ENCODE measurements around the gene NEMP1. TPM values are rescaled to one million over a fixed set of nuclear protein-coding genes. Genes with fewer than 3 reads are reported as not detected.

NEMP1 gene
- total and polyA plus RNA-seq, 2 of the 8 experiments (the other 6 are each of a cell fraction or from before 2014, with no cell fraction given) = 30.1 to 43.2 TPM

- H3K4me3 ChIP-seq (ENCODE audit: extremely low read depth in 1 of 4, insufficient read depth in 2 of 4, low read depth in 3 of 4, low read length in 4 of 4) = no peak overlapping the region
- H2BK20ac ChIP-seq (ENCODE audit: low read length) = no peak overlapping the region
- no peak overlapping the region for H2AK5ac ChIP-seq (ENCODE audit: low read depth, low read length)
- no peak overlapping the region for H3K14ac ChIP-seq (ENCODE audit: insufficient read length)
- WGBS, 2 experiments (ENCODE audit: extremely low coverage in 1 of 2, insufficient coverage in 1 of 2, insufficient read length in 1 of 2, insufficient replicate concordance in 2 of 2, low coverage in 1 of 2, low lambda C conversion rate in 2 of 2, missing lambda C conversion rate in 1 of 2) = 91% methylated on average over 10 of the region's 10 CpGs; no CpG with 5 or more reads in 1 of the 2 experiments
- H3K36me3 ChIP-seq (ENCODE audit: control insufficient read depth in 2 of 4, insufficient read depth in 4 of 4, low read length in 3 of 4) = no peaks in the 10 kb centered on the region
- H3K4me1 ChIP-seq (replicated peaks in 1 of 4; ENCODE audit: control insufficient read depth in 3 of 4, insufficient read depth in 4 of 4, low read length in 3 of 4) = no peaks in the 10 kb centered on the region
- no peak overlapping the region for H3K4me2 ChIP-seq (ENCODE audit: insufficient read depth in 1 of 2, low read depth in 2 of 2, low read length in 2 of 2)
- no peaks in the 10 kb centered on the region for H3K9me3 ChIP-seq (ENCODE audit: insufficient read depth in 2 of 2, low read depth in 1 of 2, low read length in 1 of 2)
- H3K79me1 ChIP-seq (ENCODE audit: low read depth, low read length) = no peaks in the 10 kb centered on the region
- H3K18ac ChIP-seq (ENCODE audit: extremely low read depth, low read length) = no peak overlapping the region
- no peak overlapping the region for H2BK120ac ChIP-seq (replicated peaks; ENCODE audit: low read depth, low read length)
- ChIA-PET POLR2A (ENCODE audit: partially characterized antibody) (interaction anchor here (1.0 to 3.5 kb wide), 4 partner anchors 10 to 83 kb away, joined by 3 to 11 read pairs (median 4); no protein-coding TSS in a partner anchor), CTCF (ENCODE audit: partially characterized antibody) (interaction anchor here (0.6 to 7.5 kb wide), 11 partner anchors 9 to 536 kb away, joined by 3 to 77 read pairs (median 4); partner anchors contain the start of gene STAT6)
- H2BK15ac ChIP-seq (ENCODE audit: low read length) = no peak overlapping the region
- no peak overlapping the region for H4K91ac ChIP-seq (replicated peaks; ENCODE audit: insufficient read length, low read length)
- FAIRE-seq (no peak), DNase-seq (ENCODE audit: low read depth in 1 of 2, low spot score in 2 of 2) (no peak)
- no peaks in the 10 kb centered on the region for H4K20me1 ChIP-seq (replicated peaks in 1 of 2; ENCODE audit: control insufficient read depth in 1 of 2, insufficient read depth in 2 of 2, low read length in 2 of 2)
- no peaks in the 10 kb centered on the region for H3K79me2 ChIP-seq (ENCODE audit: control insufficient read depth in 1 of 2, insufficient read depth in 2 of 2, low read length in 2 of 2)
- no peak overlapping the region; the same call in 1 of the 2 replicates for H4K8ac ChIP-seq (ENCODE audit: extremely low read depth, insufficient read depth, low read length)
- no peak overlapping the region for H4K5ac ChIP-seq (ENCODE audit: insufficient read length, low read depth, low read length)
- no peak overlapping the region for H2BK12ac ChIP-seq (ENCODE audit: low read depth, low read length)
- no peak overlapping the region for H2BK5ac ChIP-seq (ENCODE audit: low read depth, low read length)
- no peaks in the 10 kb centered on the region for H3K27me3 ChIP-seq (replicated peaks in 1 of 4; ENCODE audit: control insufficient read depth in 3 of 4, extremely low read depth in 1 of 4, insufficient read depth in 3 of 4, low read length in 3 of 4)
- no peak overlapping the region for H3K56ac ChIP-seq (replicated peaks; ENCODE audit: insufficient read length, low read depth, low read length)
- no peak for TF ChIP-seq SIN3A (conservative IDR thresholded peaks at IDR 0.05 in 1 of 2, IDR thresholded peaks at IDR 0.05 in 1 of 2; ENCODE audit: low read depth in 1 of 2, low read length in 2 of 2)
- no peak for TF ChIP-seq KDM5A (IDR thresholded peaks at IDR 0.05; ENCODE audit: low read length)
- no peak for TF ChIP-seq CTCF (IDR thresholded peaks at IDR 0.05; ENCODE audit: control extremely low read depth in 1 of 3, insufficient read depth in 1 of 3, low read depth in 1 of 3, low read length in 3 of 3)
- TF ChIP-seq SIRT6 (IDR thresholded peaks at IDR 0.05; ENCODE audit: low read length) = no peak
- TF ChIP-seq RNF2 (IDR thresholded peaks at IDR 0.05; ENCODE audit: borderline replicate concordance, low read depth, low read length, missing control alignments, poor library complexity, severe bottlenecking) = no peak
- TF ChIP-seq RBBP5 (IDR thresholded peaks at IDR 0.05; ENCODE audit: borderline replicate concordance, low read depth, low read length) = no peak
- H3K9ac ChIP-seq (replicated peaks in 1 of 4; ENCODE audit: extremely low read depth in 1 of 4, low read depth in 3 of 4, low read length in 3 of 4) = no peak overlapping the region
- no peak overlapping the region for H3K27ac ChIP-seq (ENCODE audit: low read depth, low read length)
- no peaks in the 10 kb centered on the region for H3K23me2 ChIP-seq (ENCODE audit: low read depth, low read length)
- no peak overlapping the region for H2AFZ ChIP-seq (ENCODE audit: low read length)
- no peak overlapping the region for H3K23ac ChIP-seq (ENCODE audit: insufficient read length)
- H3K4ac ChIP-seq (replicated peaks; ENCODE audit: insufficient read length, low read depth, low read length) = no peak overlapping the region
Observed at GRCh38 chr12:57046947-57047890, 31.4 kb downstream of the NEMP1 start.
